Ectodermal cell (in vitro differentiated cells): ENCODE data around the gene ADAMTS2.

Experiments used
- H3K27ac ChIP-seq: 2 replicates; pipeline ENCODE4 v1.7.0; 2013; ENCODE audit warnings: mild to moderate bottlenecking, low read depth, low read length; ENCODE audit not compliant: insufficient read depth, poor library complexity, severe bottlenecking
- H3K27me3 ChIP-seq: 2 replicates; pipeline ENCODE4 v1.7.0; 2013; ENCODE audit warnings: mild to moderate bottlenecking, low read length; ENCODE audit not compliant: insufficient read depth, control insufficient read depth, poor library complexity, severe bottlenecking
- H3K36me3 ChIP-seq: one replicate; pipeline ENCODE4 v1.7.0; 2013; ENCODE audit warnings: low read length; ENCODE audit not compliant: control insufficient read depth, insufficient read depth
- H3K4me1 ChIP-seq: one replicate; pipeline ENCODE4 v1.7.0; 2013; ENCODE audit warnings: low read length; ENCODE audit not compliant: control insufficient read depth, insufficient read depth
- H3K4me3 ChIP-seq: 2 replicates; pipeline ENCODE4 v1.7.0; 2013; ENCODE audit warnings: low read depth, low read length, control low read depth; ENCODE audit not compliant: insufficient read depth
- H3K9me3 ChIP-seq: 2 replicates; pipeline ENCODE4 v1.7.0; 2013; ENCODE audit warnings: mild to moderate bottlenecking, low read length, moderate library complexity; ENCODE audit not compliant: control insufficient read depth
- WGBS, 2 experiments: methylation state at CpG; one replicate each; pipeline ENCODE4 v1.1.7; 2013; ENCODE audit warnings: missing lambda C conversion rate in 2 of 2; 5-methylcytosine and 5-hydroxymethylcytosine counted together

The ADAMTS2 gene

DNA sequence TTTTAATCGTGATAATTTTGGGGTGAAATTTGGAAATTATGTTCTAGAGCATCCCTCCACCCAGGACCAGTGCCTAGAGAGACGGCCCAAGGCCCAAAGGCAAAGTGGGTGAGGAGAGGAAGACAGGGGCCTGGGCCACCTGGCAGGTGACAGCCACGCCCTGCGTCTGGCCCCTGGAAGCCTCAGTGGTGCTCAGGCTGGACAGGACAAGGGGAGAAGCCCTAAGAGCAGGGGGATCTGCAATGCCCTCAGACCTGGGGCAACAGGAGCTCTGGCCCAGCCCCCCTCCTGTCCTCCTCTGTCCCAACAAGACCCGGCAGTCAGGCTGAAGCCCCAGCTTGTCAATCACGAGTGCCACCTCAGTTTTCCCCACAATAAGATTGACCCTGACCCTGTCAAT is 134.8 kb downstream of the ADAMTS2 start:
- Histone ChIP-seq H3K36me3 (no peaks in the 10 kb centered on the region), H3K27ac (no peak overlapping the region), H3K4me1 (no peaks in the 10 kb centered on the region), H3K9me3 (no peaks in the 10 kb centered on the region), H3K27me3 (no peaks in the 10 kb centered on the region), H3K4me3 (no peak overlapping the region)
- WGBS, 2 experiments, result 91 to 92% methylated on average over 6 of the region's 6 CpGs

DNA sequence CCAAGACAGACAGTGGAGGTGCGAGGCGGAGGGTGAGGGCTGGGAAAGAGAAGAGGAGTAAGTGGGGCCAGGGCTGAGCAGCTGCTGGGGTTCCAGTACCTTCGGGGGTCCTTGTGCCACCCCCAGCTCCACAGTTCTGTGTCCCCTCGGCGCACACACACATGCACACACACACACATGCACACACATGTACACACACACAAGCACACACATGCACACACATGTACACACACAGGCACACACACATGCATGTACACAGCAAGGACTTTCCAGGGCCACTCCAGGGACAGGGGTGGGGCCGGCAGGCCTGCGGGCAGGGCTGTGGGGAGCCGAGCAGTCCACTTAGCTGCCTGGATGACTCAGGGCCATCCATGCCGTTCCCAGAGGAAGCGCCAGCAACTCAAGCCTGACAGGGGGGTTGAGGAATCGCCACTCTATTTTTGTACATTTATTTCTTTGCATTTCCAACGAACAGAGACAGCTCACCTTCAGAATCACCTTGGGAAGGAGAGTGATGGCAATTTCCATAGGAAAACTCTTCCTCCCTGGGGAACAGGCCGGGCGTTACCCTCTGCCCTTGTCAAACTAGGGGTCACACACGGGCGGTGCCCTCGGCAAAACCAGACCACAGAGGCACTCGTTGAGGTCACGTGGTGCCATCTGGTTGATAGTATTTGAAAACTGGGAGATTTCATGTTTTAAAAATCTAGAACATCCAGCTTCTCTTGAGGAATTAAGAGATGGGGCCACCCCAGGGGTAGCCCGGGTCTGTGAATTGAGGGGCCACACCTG is 135.7 kb downstream of the ADAMTS2 start:
- Histone ChIP-seq H3K4me3 (no peak overlapping the region), H3K4me1 (peaks cover 5% of the 10 kb centered on the region), H3K36me3 (no peaks in the 10 kb centered on the region), H3K9me3 (no peaks in the 10 kb centered on the region), H3K27me3 (no peaks in the 10 kb centered on the region), H3K27ac (no peak overlapping the region)
- 84 to 87% methylated on average over 20 of the region's 20 CpGs for WGBS, 2 experiments

DNA sequence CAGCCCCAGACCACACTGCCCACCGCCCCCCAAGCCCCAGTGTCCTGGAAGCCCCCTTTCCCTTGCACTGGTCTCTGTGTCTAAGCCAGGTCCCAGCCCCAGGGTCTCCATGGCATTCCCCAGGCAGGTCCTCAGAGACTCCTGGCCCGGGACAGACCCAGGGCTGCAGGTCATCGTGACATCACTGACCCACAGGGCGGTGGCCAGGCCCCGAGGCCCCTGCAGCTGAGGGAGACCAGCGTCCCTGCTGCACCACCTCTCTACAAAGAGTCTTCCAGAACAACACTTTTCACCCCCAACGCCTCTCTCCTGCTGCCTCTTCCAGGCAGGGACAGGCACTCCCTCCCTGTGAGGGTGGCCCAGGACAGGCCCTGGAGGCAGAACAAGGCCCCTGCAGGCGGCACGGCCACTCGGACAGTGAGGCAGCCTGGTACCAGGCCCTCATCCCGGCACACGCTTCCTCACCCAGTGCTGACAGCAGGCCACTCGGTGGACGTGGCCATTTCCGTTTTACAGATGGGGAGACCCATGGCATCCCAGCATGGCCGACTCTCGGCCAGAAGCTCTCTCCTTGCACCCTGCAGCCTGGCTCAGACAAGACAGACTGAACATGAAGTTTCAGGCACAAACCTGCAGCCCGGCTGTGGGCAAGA is 136.4 kb downstream of the ADAMTS2 start:
- Histone ChIP-seq H3K9me3 (no peaks in the 10 kb centered on the region), H3K27ac (no peak overlapping the region), H3K36me3 (no peaks in the 10 kb centered on the region), H3K27me3 (no peaks in the 10 kb centered on the region), H3K4me1 (peaks cover 5% of the 10 kb centered on the region), H3K4me3 (no peak overlapping the region)
- 90 to 91% methylated on average over 18 of the region's 18 CpGs for WGBS, 2 experiments

DNA sequence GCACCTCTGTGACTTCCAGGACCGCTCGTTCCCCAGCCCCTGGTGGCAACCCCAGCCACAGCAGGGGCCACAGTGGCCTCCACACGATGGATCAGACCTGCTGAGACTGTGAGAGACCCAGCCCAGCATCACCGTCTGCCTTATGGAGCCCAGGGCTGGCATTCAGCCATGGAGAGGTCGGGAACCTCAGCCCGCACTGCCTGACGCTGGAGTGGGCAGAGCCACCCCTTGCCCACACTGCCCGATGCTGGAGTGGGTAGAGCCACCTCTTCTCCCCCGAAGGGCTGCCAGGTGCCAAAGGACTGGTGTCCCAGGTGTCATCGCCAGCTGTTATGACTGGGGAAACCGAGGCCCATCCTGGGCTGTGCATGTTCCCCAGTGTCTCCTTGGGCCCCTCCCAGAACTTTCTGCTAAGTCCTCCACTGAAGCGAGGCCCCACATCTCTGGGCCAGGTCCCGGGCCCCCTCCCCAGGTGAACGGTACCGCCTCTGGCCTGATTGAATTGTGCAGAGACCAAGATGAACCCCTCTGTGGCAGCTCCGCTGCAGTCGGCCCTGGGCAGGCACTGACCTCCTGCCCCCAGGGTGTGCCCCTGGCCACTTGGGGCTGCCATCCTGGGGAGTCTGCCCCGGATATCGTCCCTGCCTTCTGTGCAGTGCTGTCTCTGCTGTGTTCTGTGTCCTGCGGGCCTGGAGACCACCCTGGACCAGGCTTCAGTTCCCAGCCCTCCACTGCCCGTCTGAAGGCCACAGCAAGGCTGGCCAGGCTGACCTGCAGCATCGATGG is 137.1 kb downstream of the ADAMTS2 start:
- WGBS, 2 experiments, result 85 to 86% methylated on average over 22 of the region's 22 CpGs
- Histone ChIP-seq H3K4me3 (no peak overlapping the region), H3K27me3 (no peaks in the 10 kb centered on the region), H3K36me3 (no peaks in the 10 kb centered on the region), H3K27ac (no peak overlapping the region), H3K9me3 (no peaks in the 10 kb centered on the region), H3K4me1 (peaks cover 5% of the 10 kb centered on the region)

DNA sequence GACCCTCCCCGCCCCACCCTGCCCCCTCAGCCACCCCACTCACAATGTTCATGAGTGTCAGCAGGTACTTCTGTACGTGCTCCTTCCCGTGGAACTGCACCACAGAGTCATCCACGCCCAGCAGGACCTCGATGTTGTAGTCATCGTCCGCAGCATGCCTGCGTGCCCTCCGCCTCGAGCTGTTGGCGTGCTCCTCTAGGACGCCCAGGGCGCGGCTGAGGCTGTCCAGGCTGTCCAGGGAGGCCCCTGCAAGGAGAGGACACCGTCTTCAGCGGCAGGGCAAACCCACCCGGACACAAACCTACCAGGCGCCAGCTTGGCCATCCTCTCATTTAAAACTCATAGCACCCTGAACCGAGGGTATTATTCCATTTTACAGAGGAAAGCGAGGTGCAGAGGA is 137.8 kb downstream of the ADAMTS2 start:
- Histone ChIP-seq H3K27me3 (no peaks in the 10 kb centered on the region), H3K4me3 (no peak overlapping the region), H3K36me3 (no peaks in the 10 kb centered on the region), H3K9me3 (no peaks in the 10 kb centered on the region), H3K27ac (no peak overlapping the region), H3K4me1 (peaks cover 5% of the 10 kb centered on the region)
- 89 to 90% methylated on average over 20 of the region's 20 CpGs for WGBS, 2 experiments

DNA sequence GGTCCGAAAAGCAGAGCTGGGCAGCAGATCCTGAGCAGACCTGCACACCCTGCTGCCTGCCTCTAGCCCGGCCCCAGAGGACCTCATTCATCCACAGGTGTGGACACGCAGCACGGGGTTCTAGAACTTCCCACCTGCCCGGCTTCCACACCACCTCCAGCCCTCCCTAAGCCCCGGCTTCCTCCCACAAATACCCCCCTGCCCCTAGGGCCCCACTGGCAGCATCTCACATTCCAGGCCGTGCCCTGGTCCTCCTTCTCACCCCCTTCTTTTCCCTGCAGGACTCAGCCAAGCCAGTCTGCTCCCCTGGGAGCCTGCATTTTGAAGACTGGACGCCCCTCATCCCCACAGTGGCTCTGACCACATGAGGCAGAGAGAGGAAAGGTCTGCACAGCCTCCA is 138.9 kb downstream of the ADAMTS2 start:
- Histone ChIP-seq H3K4me3 (no peak overlapping the region), H3K27me3 (no peaks in the 10 kb centered on the region), H3K9me3 (no peaks in the 10 kb centered on the region), H3K36me3 (no peaks in the 10 kb centered on the region), H3K27ac (no peak overlapping the region), H3K4me1 (peaks cover 5% of the 10 kb centered on the region)
- 85 to 86% methylated on average over 8 of the region's 8 CpGs for WGBS, 2 experiments

DNA sequence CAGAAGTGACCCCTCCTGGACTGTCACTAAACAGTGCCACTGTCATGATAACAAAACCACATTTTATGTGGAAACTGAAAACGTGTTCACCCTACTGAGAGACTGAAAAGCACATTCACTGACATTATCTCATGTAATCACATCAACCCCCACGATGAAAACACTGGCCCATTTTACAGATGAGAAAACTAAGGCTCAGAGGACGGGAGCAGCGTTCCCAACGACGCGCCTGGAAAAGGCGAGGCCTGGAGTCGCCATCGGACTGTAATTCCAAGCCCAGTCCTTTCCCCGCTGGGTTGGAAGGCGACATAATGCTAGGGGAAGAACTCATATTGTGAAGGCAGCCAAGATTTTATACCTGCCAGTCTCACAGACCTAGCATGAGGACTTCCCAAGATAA is 140.0 kb downstream of the ADAMTS2 start:
- no peaks in the 10 kb centered on the region for H3K36me3 ChIP-seq
- H3K4me1 ChIP-seq, result peaks cover 5% of the 10 kb centered on the region
- WGBS, 2 experiments, result 89 to 90% methylated on average over 12 of the region's 12 CpGs
- no peak overlapping the region for H3K27ac ChIP-seq
- no peaks in the 10 kb centered on the region for H3K27me3 ChIP-seq
- no peaks in the 10 kb centered on the region for H3K9me3 ChIP-seq
- H3K4me3 ChIP-seq, result no peak overlapping the region

DNA sequence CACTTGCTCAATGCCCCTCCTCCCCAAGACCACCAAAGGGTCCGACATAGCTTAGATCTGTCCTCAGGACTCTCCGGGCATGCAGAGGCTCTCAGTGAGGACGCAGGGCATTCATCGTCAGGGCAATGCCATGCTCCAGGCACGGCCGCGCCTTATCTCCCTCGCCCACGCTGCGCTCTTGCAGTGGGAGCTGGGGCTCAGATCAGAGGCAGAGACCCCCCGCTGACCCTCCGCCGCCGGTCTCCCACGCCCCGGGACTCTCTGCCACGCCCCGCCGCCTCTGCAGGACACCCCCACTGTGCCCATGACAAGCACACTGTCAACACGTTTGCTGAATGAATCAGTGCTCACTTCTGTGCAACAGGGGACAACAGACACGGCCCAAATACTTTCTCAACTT is 140.7 kb downstream of the ADAMTS2 start:
- Histone ChIP-seq H3K4me1 (peaks cover 5% of the 10 kb centered on the region), H3K27me3 (no peaks in the 10 kb centered on the region), H3K36me3 (no peaks in the 10 kb centered on the region), H3K4me3 (no peak overlapping the region), H3K9me3 (no peaks in the 10 kb centered on the region), H3K27ac (no peak overlapping the region)
- WGBS, 2 experiments, result 81 to 83% methylated on average over 21 of the region's 21 CpGs

DNA sequence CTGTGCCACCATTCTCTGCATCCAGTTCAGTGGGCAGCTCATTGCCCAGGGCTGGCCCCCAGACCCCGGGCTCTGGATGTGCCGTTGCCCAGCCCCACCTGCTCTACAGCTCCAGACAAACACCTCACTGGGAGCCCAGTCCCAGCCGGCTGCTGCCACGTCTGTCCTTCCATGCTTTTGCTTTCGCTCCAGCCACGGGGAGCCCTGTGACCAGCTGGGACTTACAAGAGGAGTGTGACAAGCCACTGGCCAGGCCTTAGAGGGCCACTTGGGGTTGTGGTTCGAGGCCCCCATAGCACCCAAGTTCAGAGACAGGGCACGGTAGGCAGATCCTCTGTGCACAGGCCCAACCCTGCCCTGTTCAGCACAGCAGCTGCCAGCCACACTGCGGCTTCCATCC is 142.0 kb downstream of the ADAMTS2 start:
- WGBS, 2 experiments, result 90 to 93% methylated on average over 9 of the region's 9 CpGs
- H3K27me3 ChIP-seq, result no peaks in the 10 kb centered on the region
- H3K27ac ChIP-seq, result no peak overlapping the region
- H3K9me3 ChIP-seq, result no peaks in the 10 kb centered on the region
- no peak overlapping the region for H3K4me3 ChIP-seq
- no peaks in the 10 kb centered on the region for H3K36me3 ChIP-seq
- H3K4me1 ChIP-seq, result peaks cover 5% of the 10 kb centered on the region

DNA sequence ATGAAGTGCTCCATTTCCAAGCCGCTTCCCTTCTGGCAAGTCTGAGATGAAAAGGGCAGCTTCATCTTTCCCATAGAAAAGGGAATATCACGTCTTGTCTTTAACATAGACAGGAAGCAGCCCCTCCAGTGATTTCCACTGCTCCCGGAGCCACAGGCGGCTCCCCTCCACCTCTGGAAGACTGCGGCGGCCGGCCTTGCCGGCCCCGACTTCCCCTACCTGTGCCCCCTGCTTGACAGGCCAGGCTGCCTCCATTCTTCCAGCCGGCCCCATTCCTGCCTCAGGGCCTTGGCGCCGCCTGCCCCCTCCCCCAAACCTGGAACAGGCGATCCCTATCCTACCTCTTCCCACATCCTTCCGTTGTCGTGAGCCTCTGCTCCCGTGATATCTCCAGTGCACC is 143.3 kb downstream of the ADAMTS2 start:
- H3K36me3 ChIP-seq, result no peaks in the 10 kb centered on the region
- 83 to 89% methylated on average over 16 of the region's 16 CpGs for WGBS, 2 experiments

More for the DNA sequence above, 143.3 kb downstream of the ADAMTS2 start:
- Histone ChIP-seq H3K27me3 (no peaks in the 10 kb centered on the region), H3K27ac (no peak overlapping the region), H3K9me3 (no peaks in the 10 kb centered on the region), H3K4me1 (peaks cover 5% of the 10 kb centered on the region), H3K4me3 (no peak overlapping the region)
